Astrocyte of the cerebellum (primary cell): ENCODE data around the gene ZFPM1.

Source experiments
- DNase-seq: peaks from one replicate; pipeline ENCODE4 v3.0.0-alpha.2; 2011; ENCODE audit warnings: low read depth
- H3K4me3 ChIP-seq: 2 replicates; pipeline ENCODE4 v1.5.1; 2011; ENCODE audit warnings: mild to moderate bottlenecking, low read depth, low read length, moderate library complexity
- in situ Hi-C: cut with HindIII; loops from 2 replicates; pipeline ENCODE4 v1.10.0; 2017; ENCODE audit warnings: low sequenced_read_pairs
- TF ChIP-seq, protein P1 (sequence below): IDR thresholded peaks from 2 replicates; pipeline ENCODE4 v1.5.1; 2012; ENCODE audit warnings: low read length, low read depth, moderate library complexity, mild to moderate bottlenecking; ENCODE audit errors: missing control alignments

The ZFPM1 gene

DNA sequence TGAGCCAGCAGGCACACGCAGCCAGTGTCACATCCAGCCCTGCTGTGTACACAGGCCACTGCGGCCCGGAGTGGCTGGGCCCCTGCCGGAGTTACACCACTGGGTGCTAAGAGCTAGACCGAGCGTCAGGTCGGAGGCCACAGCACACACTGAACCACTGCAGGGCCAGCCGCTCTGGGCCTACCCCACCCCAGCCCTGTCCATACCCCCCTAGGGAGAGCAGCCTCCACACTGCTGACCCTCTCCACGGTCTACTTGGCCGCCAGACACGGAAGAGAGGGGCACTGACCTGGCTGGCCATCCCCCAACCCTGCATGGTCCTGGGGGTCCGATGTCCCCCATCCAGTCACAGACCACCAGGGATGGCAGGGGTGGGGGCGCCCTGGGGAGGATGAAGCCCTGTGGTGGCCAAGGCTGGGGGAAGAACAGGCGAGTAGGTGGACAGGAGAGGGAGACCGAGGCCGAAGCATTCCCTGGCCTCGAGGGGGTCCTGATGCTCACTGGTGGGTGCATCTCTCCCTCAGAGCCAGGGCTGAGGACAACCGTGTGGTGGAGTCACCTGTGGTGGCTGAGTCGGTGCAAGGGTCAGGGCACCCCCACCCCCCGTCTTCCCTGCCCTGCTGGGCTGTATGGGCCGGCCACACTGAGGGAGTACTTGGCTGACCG, 82.2 kb downstream of the ZFPM1 start:
- in situ Hi-C loops = no loop called here
- peak overlapping the region; percentile 30 for H3K4me3 ChIP-seq
- TF ChIP-seq, protein P1, sequence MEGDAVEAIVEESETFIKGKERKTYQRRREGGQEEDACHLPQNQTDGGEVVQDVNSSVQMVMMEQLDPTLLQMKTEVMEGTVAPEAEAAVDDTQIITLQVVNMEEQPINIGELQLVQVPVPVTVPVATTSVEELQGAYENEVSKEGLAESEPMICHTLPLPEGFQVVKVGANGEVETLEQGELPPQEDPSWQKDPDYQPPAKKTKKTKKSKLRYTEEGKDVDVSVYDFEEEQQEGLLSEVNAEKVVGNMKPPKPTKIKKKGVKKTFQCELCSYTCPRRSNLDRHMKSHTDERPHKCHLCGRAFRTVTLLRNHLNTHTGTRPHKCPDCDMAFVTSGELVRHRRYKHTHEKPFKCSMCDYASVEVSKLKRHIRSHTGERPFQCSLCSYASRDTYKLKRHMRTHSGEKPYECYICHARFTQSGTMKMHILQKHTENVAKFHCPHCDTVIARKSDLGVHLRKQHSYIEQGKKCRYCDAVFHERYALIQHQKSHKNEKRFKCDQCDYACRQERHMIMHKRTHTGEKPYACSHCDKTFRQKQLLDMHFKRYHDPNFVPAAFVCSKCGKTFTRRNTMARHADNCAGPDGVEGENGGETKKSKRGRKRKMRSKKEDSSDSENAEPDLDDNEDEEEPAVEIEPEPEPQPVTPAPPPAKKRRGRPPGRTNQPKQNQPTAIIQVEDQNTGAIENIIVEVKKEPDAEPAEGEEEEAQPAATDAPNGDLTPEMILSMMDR = no peak
- no peak for DNase-seq

DNA sequence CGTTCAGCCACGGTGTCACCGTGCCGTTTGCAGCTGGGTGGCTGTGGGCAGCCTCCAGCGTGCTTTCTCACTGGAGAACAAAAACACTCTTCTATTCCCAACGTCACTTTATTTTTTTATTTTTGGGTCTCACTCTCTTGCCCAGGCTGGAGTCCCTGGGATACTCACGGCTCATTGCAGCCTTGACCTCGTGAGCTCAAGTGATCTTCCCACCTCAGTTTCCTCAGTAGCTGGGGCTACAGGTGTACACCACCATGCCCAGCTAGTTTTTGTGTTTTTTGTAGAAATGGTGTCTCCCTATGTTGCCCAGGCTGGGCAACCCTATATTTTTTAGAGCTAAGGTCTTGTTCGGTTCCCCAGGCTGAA, 82.8 kb downstream of the ZFPM1 start:
- no peak for DNase-seq
- in situ Hi-C loops = no loop called here
- TF ChIP-seq, protein P1 = no peak
- H3K4me3 ChIP-seq = no peak overlapping the region

DNA sequence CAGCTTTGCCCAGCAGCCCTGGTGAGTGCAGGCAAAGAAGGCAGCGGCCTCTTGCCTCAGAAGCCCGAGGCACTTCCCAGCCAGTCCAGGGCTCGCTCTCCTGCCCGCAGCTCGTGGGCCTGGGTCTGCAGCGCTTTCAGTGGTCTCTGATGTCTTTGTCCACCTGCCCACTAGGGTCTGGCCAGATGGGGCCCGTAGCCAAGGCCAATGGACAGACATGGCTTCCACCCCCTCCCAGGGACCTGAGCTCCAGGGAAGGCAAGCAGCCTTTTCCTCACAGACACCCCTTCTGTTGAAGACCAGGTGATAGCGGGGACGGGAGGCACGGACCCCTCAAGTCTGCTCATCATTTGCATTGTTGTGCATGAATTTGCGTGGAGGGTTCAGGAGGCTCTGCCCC, 83.4 kb downstream of the ZFPM1 start:
- no peak overlapping the region for H3K4me3 ChIP-seq
- TF ChIP-seq, protein P1 = no peak
- in situ Hi-C loops = no loop called here
- no peak for DNase-seq

DNA sequence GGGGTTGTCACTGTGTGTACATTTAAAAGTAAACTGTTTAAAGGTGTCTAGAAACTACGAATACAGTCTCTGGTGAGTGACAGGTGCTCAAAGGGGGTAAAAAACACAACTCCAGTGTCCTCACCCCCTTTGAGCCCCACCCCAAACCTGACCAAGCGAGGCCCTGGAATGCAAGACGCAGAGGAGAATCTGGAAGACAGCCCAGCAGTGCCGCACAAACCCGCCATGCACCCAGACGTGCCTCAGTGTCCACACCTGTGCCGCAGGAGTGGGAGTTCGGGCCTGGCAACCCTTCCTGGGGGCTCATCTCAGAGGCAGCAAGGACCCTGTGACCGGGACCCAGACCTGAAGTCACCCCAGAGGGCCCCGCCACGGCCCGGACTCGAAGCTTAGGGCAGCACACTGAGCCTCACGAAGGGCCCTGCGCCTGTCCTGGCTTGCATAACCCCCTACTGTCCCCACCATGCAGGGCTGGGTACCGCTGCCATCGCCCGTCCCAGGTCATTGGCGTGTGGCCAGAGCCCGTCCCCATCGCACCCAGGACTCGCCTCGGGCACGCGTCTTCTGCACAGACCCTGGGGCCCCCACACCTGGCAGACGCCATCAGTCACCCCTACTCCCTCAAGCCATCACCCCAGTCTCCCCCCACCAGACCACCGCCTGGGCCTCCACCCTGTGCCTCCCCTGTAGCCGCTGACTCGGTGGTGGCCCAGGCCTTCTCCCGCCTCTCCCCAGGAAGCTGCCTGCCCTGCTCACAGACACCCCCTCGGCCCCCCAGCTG, 84.1 kb downstream of the ZFPM1 start:
- no peak overlapping the region for H3K4me3 ChIP-seq
- in situ Hi-C loops = no loop called here
- no peak for DNase-seq
- TF ChIP-seq, protein P1 = no peak

DNA sequence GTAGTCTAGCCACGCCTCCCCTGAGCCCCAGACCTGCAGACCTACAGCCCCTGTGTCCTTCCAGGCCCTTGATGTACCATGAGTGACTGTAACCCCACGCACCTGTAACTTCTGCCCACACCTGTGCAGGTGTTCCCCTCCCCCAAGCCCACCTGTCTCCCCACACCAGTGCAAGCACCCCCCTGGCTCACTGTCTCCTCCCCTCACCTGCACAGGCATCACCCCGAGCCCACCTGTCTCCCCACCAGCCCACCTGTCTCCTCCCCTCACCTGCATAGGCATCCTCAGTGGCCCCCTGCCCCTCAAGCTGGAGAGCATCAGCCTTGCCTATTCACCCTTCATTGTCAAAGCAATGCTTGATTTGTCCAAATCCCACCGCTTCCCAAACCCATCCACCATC, 84.8 kb downstream of the ZFPM1 start:
- DNase-seq = no peak
- in situ Hi-C loops = no loop called here
- no peak overlapping the region for H3K4me3 ChIP-seq
- TF ChIP-seq, protein P1 = no peak

DNA sequence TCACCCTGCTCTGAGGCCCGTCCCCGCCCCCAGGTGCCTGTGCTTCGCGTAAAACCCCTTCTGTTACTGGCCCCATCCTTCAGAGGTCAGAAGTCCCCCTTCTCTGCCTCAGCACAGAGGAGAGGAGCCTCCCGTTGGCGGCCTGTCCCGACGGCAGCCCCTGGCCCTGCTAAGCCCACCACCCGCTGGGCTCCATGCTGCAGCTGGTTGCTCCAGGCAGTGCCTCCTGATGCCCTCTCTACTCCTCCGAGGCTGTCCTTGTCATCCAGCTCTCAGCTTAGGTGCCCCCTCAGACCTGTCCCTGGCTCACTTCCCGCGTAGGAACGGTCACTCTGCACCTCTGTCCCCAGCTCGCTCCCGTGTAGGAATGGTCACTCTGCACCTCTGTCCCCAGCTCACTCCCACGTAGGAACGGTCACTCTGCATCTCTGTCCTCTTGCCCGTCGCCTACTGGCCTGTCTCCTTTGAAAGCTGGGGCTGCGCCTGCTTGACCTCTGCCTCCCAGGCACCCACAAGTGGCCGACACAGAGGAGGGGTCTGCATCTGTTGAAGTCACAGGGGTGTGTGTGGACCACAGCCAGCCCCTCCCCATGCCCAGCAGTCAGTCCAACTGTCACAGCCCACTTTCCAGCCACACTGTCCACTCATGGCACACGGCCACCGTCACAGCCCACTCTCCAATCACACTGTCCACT, 85.4 kb downstream of the ZFPM1 start:
- H3K4me3 ChIP-seq = no peak overlapping the region
- in situ Hi-C loops = no loop called here
- TF ChIP-seq, protein P1 = no peak
- no peak for DNase-seq
